ENCODE results near the gene OSM.
"Not testable (repeated sequence)": the region's sequence is repeated elsewhere in the genome, so short reads cannot be mapped to it uniquely, and the experiment has no call there.

OSM gene

GRCh38 chr22:30219049-30219654, 47.5 kb downstream of the OSM start:
- ChIA-PET CTCF (no interaction called here), POLR2A (no interaction called here)
- no peak for DNase-seq (ENCODE audit: low read depth, low spot score)
- H3K4me3 ChIP-seq (ENCODE audit: low read depth, low read length): no peak overlapping the region
- TF ChIP-seq, protein P1, sequence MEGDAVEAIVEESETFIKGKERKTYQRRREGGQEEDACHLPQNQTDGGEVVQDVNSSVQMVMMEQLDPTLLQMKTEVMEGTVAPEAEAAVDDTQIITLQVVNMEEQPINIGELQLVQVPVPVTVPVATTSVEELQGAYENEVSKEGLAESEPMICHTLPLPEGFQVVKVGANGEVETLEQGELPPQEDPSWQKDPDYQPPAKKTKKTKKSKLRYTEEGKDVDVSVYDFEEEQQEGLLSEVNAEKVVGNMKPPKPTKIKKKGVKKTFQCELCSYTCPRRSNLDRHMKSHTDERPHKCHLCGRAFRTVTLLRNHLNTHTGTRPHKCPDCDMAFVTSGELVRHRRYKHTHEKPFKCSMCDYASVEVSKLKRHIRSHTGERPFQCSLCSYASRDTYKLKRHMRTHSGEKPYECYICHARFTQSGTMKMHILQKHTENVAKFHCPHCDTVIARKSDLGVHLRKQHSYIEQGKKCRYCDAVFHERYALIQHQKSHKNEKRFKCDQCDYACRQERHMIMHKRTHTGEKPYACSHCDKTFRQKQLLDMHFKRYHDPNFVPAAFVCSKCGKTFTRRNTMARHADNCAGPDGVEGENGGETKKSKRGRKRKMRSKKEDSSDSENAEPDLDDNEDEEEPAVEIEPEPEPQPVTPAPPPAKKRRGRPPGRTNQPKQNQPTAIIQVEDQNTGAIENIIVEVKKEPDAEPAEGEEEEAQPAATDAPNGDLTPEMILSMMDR (IDR thresholded peaks at IDR 0.05; ENCODE audit: insufficient read depth, low read length, missing control alignments): peak; percentile 17

- no peak for DNase-seq (ENCODE audit: low read depth, low spot score)
- no peak overlapping the region for H3K4me3 ChIP-seq (ENCODE audit: low read depth, low read length)
- TF ChIP-seq, protein P1 (IDR thresholded peaks at IDR 0.05; ENCODE audit: insufficient read depth, low read length, missing control alignments): no peak
- ChIA-PET CTCF (no interaction called here), POLR2A (no interaction called here)
These were observed 48.7 kb downstream of the OSM start for GRCh38 chr22:30217698-30218560.

GRCh38 chr22:30216710-30217109, 49.9 kb downstream of the OSM start:
- ChIA-PET POLR2A (no interaction called here), CTCF (no interaction called here)
- DNase-seq (ENCODE audit: low read depth, low spot score): no peak
- no peak overlapping the region for H3K4me3 ChIP-seq (ENCODE audit: low read depth, low read length)
- TF ChIP-seq, protein P1 (IDR thresholded peaks at IDR 0.05; ENCODE audit: insufficient read depth, low read length, missing control alignments): no peak

DNA sequence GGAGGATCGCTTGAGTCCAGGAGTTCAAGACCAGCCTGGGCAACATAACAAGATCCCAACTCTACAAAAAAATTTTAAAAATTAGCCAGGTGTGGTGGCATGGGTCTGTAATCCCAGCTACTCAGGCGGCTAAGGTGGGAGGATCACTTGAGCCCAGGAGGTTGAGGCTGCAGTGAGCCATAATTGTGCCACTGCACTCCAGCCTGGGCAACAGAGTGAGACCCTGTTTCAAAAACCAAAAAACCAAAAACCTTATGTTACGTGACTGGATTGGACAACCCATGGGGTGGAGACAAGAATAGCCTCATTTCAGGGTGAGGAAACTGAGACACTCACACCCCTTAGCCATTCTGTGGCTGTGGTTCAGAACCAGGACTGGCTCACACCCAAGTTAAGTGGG, 50.4 kb downstream of the OSM start:
- H3K4me3 ChIP-seq (ENCODE audit: low read depth, low read length); POLR2A ChIA-PET; DNase-seq (ENCODE audit: low read depth, low spot score): not testable (repeated sequence)
- CTCF ChIA-PET: interaction anchor here (1.9 kb wide), 1 partner anchor 11 kb away, joined by 7 read pairs; no protein-coding TSS in a partner anchor

DNA sequence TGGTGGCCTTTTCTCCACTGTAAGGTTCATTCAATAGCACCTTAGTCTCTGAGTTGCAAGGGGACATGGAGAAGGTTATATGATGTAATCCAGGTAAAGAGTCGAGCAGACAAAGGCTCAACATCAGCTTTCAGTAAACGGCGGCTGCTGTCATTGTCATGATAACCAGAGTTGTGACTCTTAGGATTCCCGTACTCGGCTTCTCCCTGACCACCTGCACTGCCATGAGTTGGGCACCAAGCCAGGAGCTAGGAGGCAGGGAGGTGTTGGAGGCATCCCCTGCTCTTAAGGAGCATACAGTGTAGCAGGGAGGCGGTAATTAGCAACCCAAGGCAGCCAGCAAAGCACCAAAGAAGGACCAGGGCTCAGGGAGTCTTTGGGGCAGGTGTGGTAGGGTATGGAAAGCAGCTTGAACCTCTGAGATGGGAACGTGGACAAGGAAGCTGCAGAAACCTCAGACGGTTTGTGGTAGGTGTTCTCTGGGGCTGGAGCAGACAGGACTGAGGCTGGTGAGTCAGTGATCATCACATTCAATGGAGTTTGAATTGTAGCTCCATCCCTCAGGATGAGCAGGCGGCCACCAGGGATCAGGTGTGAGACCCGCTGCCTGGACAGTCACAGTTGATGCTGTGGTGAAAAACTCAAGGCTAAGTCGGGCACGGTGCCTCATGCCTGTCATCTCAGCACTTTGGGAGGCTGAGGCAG, 51.8 kb downstream of the OSM start:
- no peak for DNase-seq (ENCODE audit: low read depth, low spot score)
- TF ChIP-seq, protein P1 (IDR thresholded peaks at IDR 0.05; ENCODE audit: insufficient read depth, low read length, missing control alignments): no peak
- POLR2A ChIA-PET: interaction anchor here (1.5 kb wide), 1 partner anchor 21 kb away, joined by 8 read pairs; no protein-coding TSS in a partner anchor
- CTCF ChIA-PET: interaction anchor here (1.2 to 1.9 kb wide), 3 partner anchors 13 to 40 kb away, joined by 3 to 7 read pairs (median 6); no protein-coding TSS in a partner anchor
- no peak overlapping the region for H3K4me3 ChIP-seq (ENCODE audit: low read depth, low read length)

- DNase-seq (ENCODE audit: low read depth, low spot score): peak; percentile 28
- ChIA-PET POLR2A (interaction anchor here (1.5 kb wide), 1 partner anchor 17 kb away, joined by 5 read pairs; no protein-coding TSS in a partner anchor), CTCF (interaction anchor here (0.7 to 1.4 kb wide), 2 partner anchors 24 to 99 kb away, joined by 3 read pairs; no protein-coding TSS in a partner anchor)
These were observed 53.6 kb downstream of the OSM start for GRCh38 chr22:30212996-30213441.

More at GRCh38 chr22:30212996-30213441, 53.6 kb downstream of the OSM start:
- TF ChIP-seq, protein P1 (IDR thresholded peaks at IDR 0.05; ENCODE audit: insufficient read depth, low read length, missing control alignments): no peak
- no peak overlapping the region for H3K4me3 ChIP-seq (ENCODE audit: low read depth, low read length)
